ENCODE data around the gene ZNF423. TPM values are rescaled to one million over a fixed set of nuclear protein-coding genes. Genes with fewer than 3 reads are reported as not detected.

ZNF423 gene
- total and polyA plus RNA-seq, 12 donors = 1.7 to 10.6 (median 5.5) TPM

GRCh38 chr16:49658531-49658930, 197.4 kb downstream of the ZNF423 start:
- intact Hi-C loops (cut with DNase I) = no loop called here
- Histone ChIP-seq H3K27me3 (no peaks in the 10 kb centered on the region), H3K4me1 (replicated peaks in 1 of 2) (no peaks in the 10 kb centered on the region), H3K9me3 (replicated peaks in 1 of 3) (no peaks in the 10 kb centered on the region), H3K36me3 (replicated peaks in 1 of 2) (no peaks in the 10 kb centered on the region), H3K27ac (no peak overlapping the region), H3K4me3 (no peak overlapping the region)
- TF ChIP-seq POLR2A (IDR thresholded peaks at IDR 0.05) = no peak
- TF ChIP-seq CTCF (IDR thresholded peaks at IDR 0.05) = no peak
- WGBS, 4 donors = 73 to 80% (median 78%) methylated on average over 6 to 8 of the region's 8 CpGs
- DNase-seq = no peak

GRCh38 chr16:49657736-49658465, 198.0 kb downstream of the ZNF423 start:
- no peak overlapping the region for H3K4me3 ChIP-seq
- TF ChIP-seq CTCF (IDR thresholded peaks at IDR 0.05) = no peak
- no peak for TF ChIP-seq POLR2A (IDR thresholded peaks at IDR 0.05)
- WGBS, 4 donors = 83 to 85% (median 83%) methylated on average over 6 to 11 of the region's 11 CpGs
- no peak overlapping the region for H3K27ac ChIP-seq
- no peaks in the 10 kb centered on the region for H3K9me3 ChIP-seq (replicated peaks in 1 of 3)
- no peaks in the 10 kb centered on the region for H3K4me1 ChIP-seq (replicated peaks in 1 of 2)
- intact Hi-C loops (cut with DNase I) = no loop called here
- no peak for DNase-seq
- H3K36me3 ChIP-seq (replicated peaks in 1 of 2) = no peaks in the 10 kb centered on the region
- no peaks in the 10 kb centered on the region for H3K27me3 ChIP-seq

GRCh38 chr16:49654425-49654824, 201.5 kb downstream of the ZNF423 start:
- H3K27me3 ChIP-seq = no peaks in the 10 kb centered on the region
- no peaks in the 10 kb centered on the region for H3K36me3 ChIP-seq (replicated peaks in 1 of 2)
- TF ChIP-seq POLR2A (IDR thresholded peaks at IDR 0.05) (no peak), CTCF (IDR thresholded peaks at IDR 0.05) (no peak)
- no peaks in the 10 kb centered on the region for H3K9me3 ChIP-seq (replicated peaks in 1 of 3)
- WGBS, 4 donors = 90 to 98% (median 93%) methylated on average over 4 of the region's 4 CpGs
- H3K27ac ChIP-seq = no peak overlapping the region
- no peak overlapping the region for H3K4me3 ChIP-seq
- H3K4me1 ChIP-seq (replicated peaks in 1 of 2) = peaks cover 0 to 7% of the 10 kb centered on the region in 2 donors
- no peak for DNase-seq
- intact Hi-C loops (cut with DNase I) = no loop called here

- Histone ChIP-seq H3K9me3 (replicated peaks in 1 of 3) (peaks cover 0 to 3% (median 0%) of the 10 kb centered on the region in 3 donors), H3K27ac (no peak overlapping the region), H3K36me3 (replicated peaks in 1 of 2) (no peaks in the 10 kb centered on the region), H3K4me1 (replicated peaks in 1 of 2) (peaks cover 0 to 7% of the 10 kb centered on the region in 2 donors), H3K27me3 (no peaks in the 10 kb centered on the region), H3K4me3 (no peak overlapping the region)
- TF ChIP-seq CTCF (IDR thresholded peaks at IDR 0.05) = no peak
- no peak for TF ChIP-seq POLR2A (IDR thresholded peaks at IDR 0.05)
- WGBS, 4 donors = 75 to 100% (median 85%) methylated on average over 1 of the region's 1 CpG
- intact Hi-C loops (cut with DNase I) = no loop called here
- no peak for DNase-seq
These were observed 202.3 kb downstream of the ZNF423 start for GRCh38 chr16:49653577-49653976.
